A673 (cell line): Measurements from ENCODE around the gene AKR7A2.
"Not testable (repeated sequence)": the region's sequence is repeated elsewhere in the genome, so short reads cannot be mapped to it uniquely, and the experiment has no call there.

Source experiments
- CTCF ChIP-seq: fragments of 300-800, 200-600 bp; sonication (generic); conservative IDR thresholded peaks from 2 replicates; pipeline ENCODE4 v1.5.1; 2017; ENCODE audit warnings: low read depth, mild to moderate bottlenecking, antibody characterized with exemption, low read length, moderate library complexity, mixed read lengths
- EZH2 ChIP-seq: fragments of 200-600 bp; sonication (generic); IDR thresholded peaks from 2 replicates; pipeline ENCODE4 v1.6.1; 2017; ENCODE audit warnings: borderline replicate concordance, low read depth, mild to moderate bottlenecking, mixed read lengths, antibody characterized with exemption, low read length; ENCODE audit not compliant: poor library complexity, severe bottlenecking

DNA sequence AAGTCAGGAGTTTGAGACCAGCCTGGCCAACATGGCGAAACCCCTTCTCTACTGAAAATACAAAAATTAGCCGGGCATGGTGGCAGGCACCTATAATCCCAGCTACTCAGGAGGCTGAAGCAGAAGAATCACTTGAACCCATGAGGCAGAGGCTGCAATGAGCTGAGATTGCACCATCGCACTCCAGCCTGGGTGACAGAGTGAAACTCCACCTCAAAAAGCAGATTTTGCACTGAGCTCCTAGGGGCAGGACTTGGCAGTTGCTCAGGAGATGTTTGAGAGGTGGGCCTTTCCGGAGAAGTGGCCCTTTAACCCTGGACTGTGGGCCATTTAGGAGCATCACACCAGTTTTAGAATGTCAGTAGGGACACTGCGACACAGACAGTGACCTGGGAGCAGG lies 55.6 kb downstream of the AKR7A2 start:
- TF ChIP-seq CTCF, EZH2: not testable (repeated sequence)
